ENCODE data around the gene SLC24A3. TPM values are rescaled to one million over a fixed set of nuclear protein-coding genes. Genes with fewer than 3 reads are reported as not detected.
A peak's percentile ranks its signal among the peaks of the same experiment; 100 is the strongest.

The SLC24A3 gene
- total and polyA plus RNA-seq, 12 donors, result 0.21 to 2.6 (median 0.84) TPM

GRCh38 chr20:19241440-19241839 is 29.0 kb downstream of the SLC24A3 start:
- 69 to 72% methylated on average over 13 of the region's 13 CpGs for WGBS, 2 donors
- ATAC-seq, result no peak
- H3K27ac ChIP-seq, result no peak overlapping the region
- H3K36me3 ChIP-seq, result no peaks in the 10 kb centered on the region
- peaks cover 0 to 12% (median 0%) of the 10 kb centered on the region in 7 donors for H3K27me3 ChIP-seq
- no peaks in the 10 kb centered on the region for H3K4me1 ChIP-seq
- TF ChIP-seq CTCF (IDR thresholded peaks at IDR 0.05), result no peak
- no peak for DNase-seq
- intact Hi-C loops (cut with DNase I), result no loop called here
- no peaks in the 10 kb centered on the region for H3K9me3 ChIP-seq
- no peak overlapping the region for H3K4me3 ChIP-seq

DNA sequence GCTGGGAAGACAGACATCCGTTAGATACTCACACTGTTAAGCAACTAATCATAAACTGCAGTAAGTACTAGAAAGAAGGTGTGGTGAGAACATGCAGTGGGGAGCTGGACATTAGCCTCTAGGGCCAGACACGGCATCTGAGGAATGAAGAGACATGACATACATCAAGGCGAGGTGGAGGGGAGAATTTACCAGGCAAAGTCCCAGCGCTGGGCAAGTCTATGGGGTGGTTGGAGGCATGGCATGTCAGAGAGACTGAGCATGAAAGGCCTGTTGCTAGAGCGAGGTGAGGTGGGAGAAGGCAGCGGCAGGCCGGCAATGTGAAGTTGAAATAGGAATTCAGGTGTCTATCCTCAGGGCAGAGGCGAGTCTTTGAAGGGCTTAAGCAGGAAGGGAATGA is 31.8 kb downstream of the SLC24A3 start:
- Histone ChIP-seq H3K4me3 (no peak overlapping the region), H3K27me3 (peaks cover 0 to 8% (median 0%) of the 10 kb centered on the region in 7 donors), H3K36me3 (no peaks in the 10 kb centered on the region), H3K9me3 (no peaks in the 10 kb centered on the region), H3K27ac (no peak overlapping the region), H3K4me1 (peaks cover 0 to 4% (median 0%) of the 10 kb centered on the region in 9 donors)
- DNase-seq (no peak), ATAC-seq (no peak)
- intact Hi-C loops (cut with DNase I), result no loop called here
- WGBS, 2 donors, result 84 to 86% methylated on average over 8 of the region's 8 CpGs
- no peak for TF ChIP-seq CTCF (IDR thresholded peaks at IDR 0.05)

- intact Hi-C loops (cut with DNase I), result no loop called here
- 75 to 85% methylated on average over 6 of the region's 6 CpGs for WGBS, 2 donors
- H3K4me1 ChIP-seq, result peaks cover 0 to 41% (median 0%) of the 10 kb centered on the region in 9 donors
Measured at GRCh38 chr20:19249106-19249879, 36.9 kb downstream of the SLC24A3 start.

DNA sequence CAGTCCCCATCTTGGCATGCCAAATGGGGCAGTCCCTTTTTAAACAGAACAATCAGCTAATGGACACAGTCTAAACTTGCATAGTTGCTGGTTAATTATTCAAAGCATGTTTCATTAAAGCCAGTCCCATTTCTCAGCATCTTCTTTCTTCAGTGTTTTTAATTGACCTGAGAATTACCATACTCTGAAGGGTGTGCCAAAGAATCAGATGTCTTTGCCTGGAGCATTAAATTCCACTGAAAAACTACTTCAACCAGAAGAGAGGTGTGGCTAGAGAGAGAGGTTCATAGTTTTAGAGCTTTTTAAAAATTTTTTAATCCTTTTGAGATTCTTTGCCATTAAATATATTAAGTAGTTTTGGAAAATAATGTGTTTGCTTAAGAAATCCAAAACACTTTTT is 37.9 kb downstream of the SLC24A3 start:
- no peak overlapping the region for H3K27ac ChIP-seq
- peaks cover 0 to 6% (median 0%) of the 10 kb centered on the region in 7 donors for H3K27me3 ChIP-seq
- ATAC-seq, result no peak
- H3K4me3 ChIP-seq, result no peak overlapping the region
- intact Hi-C loops (cut with DNase I), result loop anchor here in 1 of 10 donors (10.0 kb wide), 1 partner anchor 64 kb away; no protein-coding TSS in a partner anchor
- no peak for DNase-seq
- H3K9me3 ChIP-seq, result no peaks in the 10 kb centered on the region
- H3K4me1 ChIP-seq, result peaks cover 0 to 51% (median 0%) of the 10 kb centered on the region in 9 donors
- no peak for TF ChIP-seq CTCF (IDR thresholded peaks at IDR 0.05)
- H3K36me3 ChIP-seq, result no peaks in the 10 kb centered on the region

More at GRCh38 chr20:19249106-19249879, 36.9 kb downstream of the SLC24A3 start:
- ATAC-seq (peak in 2 of 8 donors; percentile 18 to 47), DNase-seq (no peak)
- peaks cover 0 to 6% (median 0%) of the 10 kb centered on the region in 7 donors for H3K27me3 ChIP-seq
- H3K36me3 ChIP-seq, result no peaks in the 10 kb centered on the region
- no peaks in the 10 kb centered on the region for H3K9me3 ChIP-seq
- H3K4me3 ChIP-seq, result no peak overlapping the region
- TF ChIP-seq CTCF (IDR thresholded peaks at IDR 0.05), result peak in 4 of 9 donors; percentile 9 to 21 (median 12)
- no peak overlapping the region for H3K27ac ChIP-seq
